Body of pancreas (tissue), 4 donors: ENCODE data around the gene SGMS1.

Experiments
- CTCF ChIP-seq, 7 experiments: fragments of 450-650 bp in 4 of 7; fragments of 200-600 bp in 3 of 7; sonication (generic) in 3 of 7; IDR thresholded peaks; one replicate each; pipeline ENCODE4 v1.5.1; 2016 to 2019; ENCODE audit warnings: antibody characterized with exemption in 7 of 7
- POLR2A ChIP-seq, 3 donors: fragments of 450-650 bp; IDR thresholded peaks; one replicate each; pipeline ENCODE4 v1.6.1; 2016; ENCODE audit warnings: antibody characterized with exemption in 3 of 3, mild to moderate bottlenecking in 2 of 3

GRCh38 chr10:50645236-50645635, 21.5 kb upstream of the SGMS1 start:
- TF ChIP-seq CTCF (IDR thresholded peaks at IDR 0.05) (no peak), POLR2A (IDR thresholded peaks at IDR 0.05) (no peak)
